Coronary artery (tissue), 2 donors: ENCODE measurements around the gene WBP1.

Experiments used
- DNase-seq: peaks from one replicate; pipeline ENCODE4 v3.0.0-alpha.2; 2017; ENCODE audit warnings: low spot score
- H3K27ac ChIP-seq, 2 donors: fragments of 200-600 bp; sonication (generic); one replicate each; pipeline ENCODE4 v1.5.1; 2016 to 2019
- H3K4me3 ChIP-seq: fragments of 200-600 bp; sonication (generic); 2 replicates; pipeline ENCODE4 v1.5.1; 2016; ENCODE audit warnings: mild to moderate bottlenecking, moderate library complexity
- CTCF ChIP-seq: fragments of 200-600 bp; sonication (generic); IDR thresholded peaks from one replicate; pipeline ENCODE4 v1.5.1; 2019; ENCODE audit warnings: antibody characterized with exemption

The WBP1 gene

GRCh38 chr2:74428675-74429074 lies 29.6 kb upstream of the WBP1 start:
- H3K27ac ChIP-seq, result no peak overlapping the region
- no peak overlapping the region for H3K4me3 ChIP-seq
- TF ChIP-seq CTCF, result no peak
- no peak for DNase-seq

- Histone ChIP-seq H3K4me3 (no peak overlapping the region), H3K27ac (no peak overlapping the region)
- TF ChIP-seq CTCF, result no peak
- DNase-seq, result no peak
These were observed 28.5 kb upstream of the WBP1 start for GRCh38 chr2:74429487-74430451.

- Histone ChIP-seq H3K4me3 (no peak overlapping the region), H3K27ac (no peak overlapping the region)
- TF ChIP-seq CTCF, result no peak
- DNase-seq, result no peak
These were observed 27.7 kb upstream of the WBP1 start for GRCh38 chr2:74430502-74430901.

- Histone ChIP-seq H3K27ac (peak overlapping the region in 1 of 2 donors; percentile 8), H3K4me3 (peak overlapping the region; percentile 2)
These were observed 22.0 kb upstream of the WBP1 start for GRCh38 chr2:74436111-74436805.

GRCh38 chr2:74436848-74437695 lies 21.2 kb upstream of the WBP1 start:
- Histone ChIP-seq H3K27ac (peak overlapping the region in 1 of 2 donors; percentile 8), H3K4me3 (peak overlapping the region; percentile 2)
- no peak for TF ChIP-seq CTCF
- DNase-seq, result no peak

More at GRCh38 chr2:74436111-74436805, 22.0 kb upstream of the WBP1 start:
- no peak for DNase-seq
- no peak for TF ChIP-seq CTCF

- Histone ChIP-seq H3K27ac (no peak overlapping the region), H3K4me3 (no peak overlapping the region)
- DNase-seq, result no peak
- no peak for TF ChIP-seq CTCF
These were observed 20.0 kb upstream of the WBP1 start for GRCh38 chr2:74438248-74438647.
